Measurements from ENCODE around the gene NTM. TPM values are rescaled to one million over a fixed set of nuclear protein-coding genes. Genes with fewer than 3 reads are reported as not detected.

NTM gene
- total RNA-seq, 1 experiment from 2014 or later: 9.9 TPM

GRCh38 chr11:132073787-132074186 lies 703.4 kb downstream of the NTM start:
- Mint-ChIP-seq H3K27ac (no peak overlapping the region), H3K36me3 (ENCODE audit: insufficient read depth in 1 of 3, low read depth in 3 of 3) (peaks cover 0 to 9% (median 6%) of the 10 kb centered on the region in 3 experiments; a peak in 4 of 7 replicates), H3K9me3 (peaks cover 6 to 11% of the 10 kb centered on the region in 2 experiments; a peak in 3 of 5 replicates), H3K27me3 (ENCODE audit: low read depth) (no peaks in the 10 kb centered on the region), H3K4me3 (no peak overlapping the region), H3K4me1 (peaks cover 9 to 16% of the 10 kb centered on the region in 2 experiments)
- no peak overlapping the region for H2AFZ ChIP-seq (ENCODE audit: low read length)
- H3K9me3 ChIP-seq (ENCODE audit: control insufficient read depth, low read depth, low read length): no peaks in the 10 kb centered on the region
- no peak overlapping the region for H3K9ac ChIP-seq (ENCODE audit: extremely low read depth, insufficient read length, low read length)
- H3K27me3 ChIP-seq (ENCODE audit: insufficient read depth, low read length): no peaks in the 10 kb centered on the region
- H3K4me1 ChIP-seq (ENCODE audit: insufficient read depth, low read length): 0 out of 2 replicates have a peak, but pooled peaks cover 4% of the 10 kb centered on the region
- H3K23me2 ChIP-seq (ENCODE audit: insufficient read length, low read depth, low read length, poor library complexity, severe bottlenecking): no peaks in the 10 kb centered on the region
- H3K4ac ChIP-seq (ENCODE audit: low read depth, low read length): no peak overlapping the region
- no peak overlapping the region for H3K56ac ChIP-seq (ENCODE audit: insufficient read length, low read depth, low read length)
- no peak overlapping the region for H2BK20ac ChIP-seq (ENCODE audit: low read depth, low read length, poor library complexity, severe bottlenecking)
- no peak overlapping the region for H4K8ac ChIP-seq (replicated peaks; ENCODE audit: insufficient read length, low read depth, low read length)
- no peak overlapping the region for H2BK15ac ChIP-seq (ENCODE audit: low read depth, low read length)
- H2BK120ac ChIP-seq (ENCODE audit: low read depth, low read length, poor library complexity, severe bottlenecking): no peak overlapping the region
- H4K20me1 ChIP-seq (ENCODE audit: control insufficient read depth, insufficient read depth, insufficient read length): no peaks in the 10 kb centered on the region
- H3K18ac ChIP-seq (ENCODE audit: insufficient read length, low read depth, low read length): no peak overlapping the region
- H3K14ac ChIP-seq (ENCODE audit: insufficient read depth, low read length): no peak overlapping the region
- no peak overlapping the region for H3T11ph ChIP-seq (ENCODE audit: low read length)
- no peak overlapping the region for H2AK5ac ChIP-seq (ENCODE audit: insufficient read length, low read length)
- no peak overlapping the region for H2BK12ac ChIP-seq (ENCODE audit: insufficient read length, low read depth, low read length)
- H2BK5ac ChIP-seq (ENCODE audit: insufficient read length, low read length): no peak overlapping the region
- no peaks in the 10 kb centered on the region for H3K79me1 ChIP-seq (ENCODE audit: insufficient read depth, low read depth, low read length, poor library complexity, severe bottlenecking)
- H3K27ac ChIP-seq (ENCODE audit: insufficient read length, low read depth, low read length): no peak overlapping the region
- H3K79me2 ChIP-seq (ENCODE audit: insufficient read depth, low read length): no peaks in the 10 kb centered on the region; the same call in 1 of the 2 replicates
- H4K91ac ChIP-seq (ENCODE audit: insufficient read length, low read depth, low read length): no peak overlapping the region
- no peak overlapping the region for H3K4me2 ChIP-seq (ENCODE audit: insufficient read depth, insufficient read length, low read length)
- no peak for DNase-seq
- H4K5ac ChIP-seq (ENCODE audit: insufficient read length, low read depth, low read length): no peak overlapping the region
- no CpG with 5 or more reads among the region's 1 CpG for WGBS (ENCODE audit: extremely low coverage, insufficient read length, low lambda C conversion rate)
- TF ChIP-seq CTCF (conservative IDR thresholded peaks at IDR 0.05): no peak
- H3K23ac ChIP-seq (ENCODE audit: insufficient read length, low read depth, low read length): no peak overlapping the region
